Activated CD4-positive, alpha-beta T cell treated with anti-CD3 and anti-CD28 coated beads, Interleukin-10, Interleukin-2, amounts not matched to agents 100 ng/mL and 50 ng/mL, durations not matched to agents 16 hours and 8 hours (primary cell): ENCODE measurements around the gene RBM42.

Source experiments
- DNase-seq: peaks from one replicate; pipeline ENCODE4 v3.0.0-alpha.2; 2020

Gene RBM42

GRCh38 chr19:35655600-35655999 lies 26.8 kb downstream of the RBM42 start:
- DNase-seq = no peak

- DNase-seq = no peak
Observed at GRCh38 chr19:35656700-35657099, 27.9 kb downstream of the RBM42 start.

GRCh38 chr19:35657904-35658700 lies 29.3 kb downstream of the RBM42 start:
- no peak for DNase-seq

GRCh38 chr19:35661995-35662340 lies 33.1 kb downstream of the RBM42 start:
- no peak for DNase-seq

- DNase-seq = no peak
Observed at GRCh38 chr19:35663981-35664380, 35.1 kb downstream of the RBM42 start.

GRCh38 chr19:35665157-35665556 lies 36.3 kb downstream of the RBM42 start:
- no peak for DNase-seq

- DNase-seq = no peak
Observed at GRCh38 chr19:35665604-35666003, 36.8 kb downstream of the RBM42 start.

GRCh38 chr19:35666251-35666913 lies 37.5 kb downstream of the RBM42 start, which contains the start of gene UPK1A:
TSS of gene UPK1A (plus strand) at chr19:35666517. CDS start at chr19:35666813, 296 bp downstream.
- DNase-seq = no peak

- no peak for DNase-seq
Observed at GRCh38 chr19:35669566-35669965, 40.7 kb downstream of the RBM42 start.

- no peak for DNase-seq
Observed at GRCh38 chr19:35669974-35670373, 41.1 kb downstream of the RBM42 start.

GRCh38 chr19:35670686-35671085 lies 41.9 kb downstream of the RBM42 start:
- no peak for DNase-seq

GRCh38 chr19:35671818-35672217 lies 43.0 kb downstream of the RBM42 start:
- DNase-seq = no peak

- peak; percentile 82 for DNase-seq
Observed at GRCh38 chr19:35673121-35673804, 44.4 kb downstream of the RBM42 start.

GRCh38 chr19:35675589-35676140 lies 46.8 kb downstream of the RBM42 start:
- no peak for DNase-seq
